ENCODE results near the gene PAGE1.
"Not testable (repeated sequence)": the region's sequence is repeated elsewhere in the genome, so short reads cannot be mapped to it uniquely, and the experiment has no call there.

Gene PAGE1
- total RNA-seq = 0 reads per million in 2 donors

DNA sequence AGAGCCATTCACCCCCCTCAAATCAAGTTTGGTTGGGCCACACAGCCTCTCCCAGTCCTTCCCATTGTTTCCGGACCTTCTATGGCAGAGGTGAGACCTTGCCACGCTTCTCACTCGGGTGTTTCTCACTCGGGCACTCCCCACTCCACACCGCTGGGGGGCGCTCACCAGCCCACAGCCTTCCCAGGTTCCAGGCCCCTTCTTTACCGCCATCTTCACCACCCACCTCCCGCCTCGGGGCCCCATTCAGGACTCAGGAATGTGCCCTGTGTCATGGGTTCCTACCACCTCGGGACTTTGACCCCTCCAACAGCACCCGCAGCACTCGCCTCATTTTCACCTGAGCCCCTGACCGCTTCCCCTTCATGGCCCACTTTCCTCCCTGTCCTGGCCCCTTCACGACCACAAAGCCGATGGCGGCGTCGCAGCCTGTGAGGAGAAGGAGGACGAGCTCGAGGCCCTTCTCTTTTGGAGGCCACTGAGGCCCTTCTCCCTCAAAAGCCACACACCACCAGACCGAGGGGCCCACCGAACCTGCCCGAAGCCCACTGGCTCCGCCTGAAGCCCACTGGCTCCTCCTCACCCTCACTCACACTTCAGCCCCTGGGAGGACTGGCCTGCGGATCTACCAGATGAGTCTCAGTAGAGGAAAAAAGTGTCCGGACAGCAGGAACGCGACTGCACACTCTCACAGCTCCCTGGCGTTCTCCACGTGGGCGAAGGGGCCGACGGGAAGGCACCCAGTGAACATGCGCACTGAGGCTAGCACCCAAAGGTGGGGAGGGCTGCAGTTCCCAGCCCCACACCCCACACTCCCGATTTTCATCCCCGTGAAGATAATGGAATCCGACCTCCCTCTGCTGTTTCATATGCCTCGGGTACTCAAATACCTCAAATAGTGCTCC is at the start of gene PAGE1:
TSS of gene PAGE1 (minus strand) at position 709 of the 905 bp plus-strand sequence. CDS start 1,214 bp downstream, outside the sequence.
- no peak for DNase-seq

DNA sequence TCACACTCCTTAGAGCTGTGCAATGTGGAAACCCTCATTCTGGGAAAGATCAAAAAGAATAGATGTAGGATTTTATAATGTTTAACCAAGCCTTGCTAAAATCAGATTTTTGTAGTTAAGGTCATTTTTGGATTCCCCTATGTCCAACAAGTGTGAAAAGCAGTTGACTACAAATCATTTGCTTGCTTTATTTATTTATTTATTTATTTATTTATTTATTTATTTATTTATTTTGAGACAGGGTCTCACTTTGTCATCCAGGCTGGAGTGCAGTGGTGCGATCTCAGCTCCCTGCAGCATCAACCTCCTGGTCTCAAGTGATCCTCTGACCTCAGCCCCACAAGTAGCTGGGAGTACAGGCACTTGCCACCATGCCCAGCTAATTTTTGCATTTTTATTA is 45.7 kb upstream of the PAGE1 start:
- DNase-seq = not testable (repeated sequence)

DNA sequence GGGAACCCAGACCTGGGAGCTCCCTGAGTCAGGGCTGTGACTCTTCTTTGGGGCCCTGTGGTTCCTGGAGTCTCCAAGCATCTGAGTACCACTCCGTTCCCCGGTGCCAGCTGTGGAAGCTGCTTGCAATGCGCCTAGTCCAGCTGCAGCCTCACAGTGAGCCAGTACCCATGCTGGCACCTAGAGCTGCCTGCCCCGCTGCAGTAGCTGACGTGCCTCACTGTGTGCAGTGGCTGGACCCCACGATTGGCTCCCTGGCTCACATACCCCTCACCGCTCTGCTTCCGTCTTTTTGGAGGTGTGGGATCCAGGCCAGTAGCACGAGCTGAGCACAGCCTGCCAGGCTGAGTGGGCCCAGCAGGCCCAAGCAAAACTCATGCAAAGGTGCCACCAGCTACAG is 32.1 kb upstream of the PAGE1 start:
- no peak for DNase-seq

DNA sequence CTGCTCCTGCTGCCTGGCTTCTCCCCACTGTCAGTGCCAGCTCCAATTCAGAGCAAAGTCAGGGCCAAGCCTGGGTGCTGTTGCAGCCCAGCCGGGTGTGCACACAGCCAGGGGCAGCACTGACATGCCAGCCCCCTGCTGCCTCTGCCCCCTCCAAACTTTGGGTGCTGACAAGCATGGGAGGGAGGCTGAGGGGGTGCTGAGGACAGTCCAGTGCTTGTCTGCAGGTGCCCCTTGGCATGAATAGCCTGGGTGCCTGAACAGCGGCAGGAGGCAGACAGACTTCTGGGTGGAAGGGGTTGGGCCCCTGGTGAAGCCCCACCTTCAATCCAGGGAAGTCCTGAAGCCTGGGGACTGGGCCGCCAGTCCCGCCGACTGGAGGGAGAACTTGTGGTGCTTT is 31.2 kb upstream of the PAGE1 start:
- no peak for DNase-seq

- no peak for DNase-seq
These were observed 30.4 kb upstream of the PAGE1 start for GRCh38 chrX:49725923-49726904.

DNA sequence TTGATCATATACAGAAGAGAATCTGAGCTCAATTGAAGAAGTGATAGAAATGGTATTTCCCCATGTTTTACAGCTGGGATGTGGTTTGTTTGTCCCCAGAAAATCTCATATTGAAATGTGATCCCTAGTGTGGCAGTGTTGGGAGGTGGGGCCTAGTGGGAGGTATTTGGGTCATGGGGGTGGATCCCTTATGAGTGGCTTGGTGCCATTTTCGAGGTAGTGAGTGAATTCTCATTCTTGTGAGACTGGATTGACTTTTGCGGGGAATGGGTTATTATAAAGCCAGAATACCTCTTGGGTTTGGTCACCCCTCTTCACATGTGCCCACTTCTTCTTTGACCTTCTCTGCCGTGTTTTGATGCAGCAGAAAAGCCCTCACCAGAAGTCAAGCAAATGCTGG is 29.6 kb upstream of the PAGE1 start:
- DNase-seq = no peak

GRCh38 chrX:49720106-49720505 is 24.3 kb upstream of the PAGE1 start:
- DNase-seq = not testable (repeated sequence)

GRCh38 chrX:49712577-49712976 is 16.8 kb upstream of the PAGE1 start:
- DNase-seq = no peak

GRCh38 chrX:49710744-49711319 is 15.0 kb upstream of the PAGE1 start:
- no peak for DNase-seq

DNA sequence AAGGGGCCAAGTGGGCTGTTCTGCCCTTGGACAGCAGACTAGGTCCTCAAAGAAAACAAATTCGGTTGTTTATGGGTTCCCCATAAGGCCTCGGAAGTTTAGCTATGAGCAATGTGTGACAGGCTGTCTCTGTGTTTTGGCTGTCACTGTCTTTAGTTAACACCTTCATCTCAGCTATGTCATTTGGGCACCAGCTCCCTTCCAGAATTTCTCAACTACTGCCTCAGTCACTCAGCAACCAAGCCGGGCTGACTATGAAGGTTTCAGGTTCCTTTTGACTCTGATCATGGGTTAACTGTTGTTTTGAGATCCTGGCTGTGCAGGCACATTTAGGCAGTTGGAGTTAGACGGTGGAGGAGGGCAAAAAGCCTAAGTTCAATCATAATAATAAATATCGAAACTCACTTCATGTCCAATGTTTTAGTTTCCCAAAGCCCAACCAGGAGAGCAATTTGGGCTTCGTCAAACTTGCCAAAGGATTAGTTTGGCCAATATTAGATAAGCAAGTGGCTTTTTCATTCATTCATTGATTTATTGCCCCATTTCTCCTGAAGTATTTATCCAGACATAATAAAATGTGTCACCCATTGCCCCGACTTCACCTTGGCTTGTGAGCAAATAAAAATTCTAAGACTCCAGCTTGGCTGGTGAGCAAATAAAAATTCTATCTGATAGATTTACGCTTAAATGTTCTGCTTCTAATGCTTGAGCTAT is 9.1 kb upstream of the PAGE1 start:
- peak in 1 of 5 experiments; percentile 68 for DNase-seq

GRCh38 chrX:49701933-49702332 is 6.1 kb upstream of the PAGE1 start:
- DNase-seq = no peak

DNA sequence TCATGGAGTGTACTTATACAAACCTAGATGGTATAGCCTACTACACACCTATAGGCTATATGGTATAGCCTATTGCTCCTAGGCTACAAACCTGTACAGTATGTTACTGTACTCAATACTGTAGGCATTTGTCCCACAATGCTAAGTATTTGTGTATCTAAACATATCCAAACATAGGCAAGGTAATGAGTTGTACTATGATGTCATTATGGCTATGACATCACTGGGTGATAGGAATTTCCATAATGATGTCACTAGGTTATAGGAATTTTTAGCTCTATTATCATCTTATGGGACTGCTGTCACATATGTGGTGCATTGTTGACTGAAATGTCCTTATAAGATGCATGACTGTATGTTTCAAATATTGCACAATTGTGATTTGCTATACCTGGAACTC is 5.5 kb upstream of the PAGE1 start:
- DNase-seq = no peak

DNA sequence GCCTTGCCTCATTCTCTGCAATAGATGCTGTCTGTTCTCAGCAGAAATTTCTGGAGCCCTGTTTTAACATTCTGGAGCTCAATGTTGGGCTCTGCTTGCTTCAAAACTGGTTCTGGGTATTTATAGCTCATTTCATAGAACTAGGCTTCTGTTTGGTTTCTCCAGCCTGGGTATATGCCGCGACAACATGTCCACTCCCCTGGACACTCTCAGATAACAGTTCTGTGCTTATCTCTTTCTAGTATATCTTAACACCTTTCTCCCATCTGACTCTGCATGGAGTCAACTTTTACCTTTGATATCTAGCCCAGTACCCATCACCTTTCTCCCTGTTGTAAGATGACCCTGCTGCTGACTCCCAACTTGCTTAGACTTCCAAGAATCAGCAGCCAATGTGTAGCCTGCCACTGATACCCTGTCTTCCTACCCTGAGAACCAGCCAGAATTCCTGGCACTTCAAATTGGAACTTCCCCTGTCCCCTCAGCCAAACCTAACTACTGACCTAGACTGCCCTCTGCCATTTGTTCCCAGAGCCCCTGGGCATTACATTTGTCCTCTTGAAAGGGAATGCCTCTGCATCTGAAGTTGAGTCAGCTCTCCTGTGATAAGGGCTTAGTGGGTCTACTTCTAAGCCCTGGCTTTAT is 20.6 kb downstream of the PAGE1 start:
- no peak for DNase-seq

GRCh38 chrX:49673394-49673793 is 22.4 kb downstream of the PAGE1 start:
- DNase-seq = no peak

DNA sequence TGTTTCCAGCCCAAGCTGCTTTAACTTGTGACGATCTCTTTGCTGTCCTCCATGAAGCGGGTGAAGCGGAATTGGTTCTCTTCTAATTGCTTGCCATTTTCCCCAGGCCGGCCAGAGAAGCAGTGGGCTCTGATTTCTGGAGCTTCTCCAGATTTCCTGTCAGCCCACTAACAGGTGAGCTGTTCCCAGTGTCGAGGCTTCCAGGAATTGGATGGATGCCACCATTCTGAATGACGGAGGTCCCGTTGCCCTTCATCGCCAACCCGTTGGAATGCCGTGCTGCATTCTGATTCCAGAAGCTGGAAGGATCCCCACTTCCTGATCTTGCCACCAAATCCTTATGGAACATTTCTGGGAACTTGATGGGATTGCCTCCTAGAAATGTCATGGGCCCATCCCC is 31.0 kb downstream of the PAGE1 start:
- DNase-seq = no peak

DNA sequence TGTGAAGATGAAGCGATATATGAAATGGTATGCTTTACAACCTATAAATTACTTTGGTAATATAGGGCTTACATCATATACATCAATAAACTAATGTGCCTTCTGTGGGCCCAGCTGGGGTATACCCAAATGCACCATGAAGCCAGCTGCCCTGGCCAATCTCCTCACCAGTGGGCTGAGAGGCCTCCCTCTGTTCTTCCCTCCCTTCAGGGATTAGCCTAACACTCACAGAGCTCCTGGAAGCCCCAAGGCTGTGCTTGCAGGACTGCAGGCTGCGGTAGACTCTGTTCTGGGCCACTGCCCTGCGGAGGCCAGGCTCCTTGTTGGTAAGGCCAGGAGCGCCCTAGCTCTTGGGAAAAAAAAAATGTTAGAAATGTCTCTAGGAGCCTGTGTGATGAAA is 33.9 kb downstream of the PAGE1 start:
- DNase-seq = no peak

- DNase-seq = no peak
These were observed 36.0 kb downstream of the PAGE1 start for GRCh38 chrX:49659771-49660170.

- DNase-seq = no peak
These were observed 39.3 kb downstream of the PAGE1 start for GRCh38 chrX:49656533-49656932.

- no peak for DNase-seq
These were observed 50.7 kb downstream of the PAGE1 start for GRCh38 chrX:49644991-49645637.

Measured in T-helper 2 cell (primary cell).